D721Med (cell line): ENCODE results near the gene NBAS.
"Not testable (repeated sequence)": the region's sequence is repeated elsewhere in the genome, so short reads cannot be mapped to it uniquely, and the experiment has no call there.

Source experiments
- DNase-seq: peaks from one replicate; pipeline ENCODE4 v3.0.0; 2011; ENCODE audit warnings: low spot score; ENCODE audit not compliant: insufficient read length
- FAIRE-seq: peaks from 2 replicates; lab custom pipeline; 2011; peaks lifted over from hg19 to GRCh38; lab: Jason Lieb, UNC
- CTCF ChIP-seq: IDR thresholded peaks from 2 replicates; pipeline ENCODE4 v1.5.1; 2012; ENCODE audit warnings: mild to moderate bottlenecking, control low read depth; ENCODE audit not compliant: insufficient read depth; ENCODE audit errors: missing control alignments

The NBAS gene

GRCh38 chr2:15259356-15259756, 301.8 kb downstream of the NBAS start:
- no peak for FAIRE-seq
- no peak for DNase-seq
- no peak for TF ChIP-seq CTCF

- not testable (repeated sequence) for FAIRE-seq, DNase-seq
Measured at GRCh38 chr2:15258385-15258784, 302.7 kb downstream of the NBAS start.

GRCh38 chr2:15253835-15254286, 307.3 kb downstream of the NBAS start:
- FAIRE-seq (no peak), DNase-seq (no peak)
- no peak for TF ChIP-seq CTCF

DNA sequence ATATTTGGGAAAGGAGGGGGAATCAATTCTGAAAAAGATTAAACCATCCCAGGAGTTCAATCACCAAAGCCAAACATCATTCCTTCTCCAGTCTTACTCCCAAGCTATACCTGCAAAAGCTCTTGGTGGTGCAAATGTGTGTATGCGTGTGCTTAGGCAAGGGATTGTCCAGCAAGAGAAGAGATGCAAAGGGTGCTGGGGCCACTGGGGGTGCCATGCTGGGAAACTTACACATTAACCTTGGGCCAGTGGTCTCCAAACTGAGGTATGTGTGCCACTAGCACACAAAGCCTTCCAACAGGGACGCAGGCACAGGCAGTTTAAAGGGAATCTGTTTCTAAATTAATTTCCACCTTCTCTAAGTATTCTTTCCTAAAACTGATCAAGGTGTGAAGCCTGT, 307.9 kb downstream of the NBAS start:
- FAIRE-seq (no peak), DNase-seq (no peak)
- TF ChIP-seq CTCF: no peak

DNA sequence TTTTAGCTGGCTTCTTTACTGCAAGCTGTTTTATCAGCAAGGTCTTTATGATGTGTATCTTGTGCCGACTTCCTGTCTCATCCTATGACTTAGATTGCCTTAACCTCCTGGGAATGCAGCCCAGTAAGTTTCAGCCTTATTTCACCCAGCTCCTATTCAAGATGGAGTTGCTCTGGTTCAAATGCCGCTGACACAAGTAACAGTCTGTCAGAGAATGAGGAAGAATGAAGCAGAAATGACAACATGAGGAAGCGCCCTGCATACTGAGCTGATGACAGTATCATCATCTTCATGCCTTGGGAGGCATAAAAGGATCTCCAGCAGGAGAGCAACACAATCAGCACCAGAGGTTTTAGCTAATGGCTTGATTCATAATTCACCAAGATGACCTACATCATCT, 309.4 kb downstream of the NBAS start:
- FAIRE-seq: no peak
- DNase-seq: no peak
- no peak for TF ChIP-seq CTCF

DNA sequence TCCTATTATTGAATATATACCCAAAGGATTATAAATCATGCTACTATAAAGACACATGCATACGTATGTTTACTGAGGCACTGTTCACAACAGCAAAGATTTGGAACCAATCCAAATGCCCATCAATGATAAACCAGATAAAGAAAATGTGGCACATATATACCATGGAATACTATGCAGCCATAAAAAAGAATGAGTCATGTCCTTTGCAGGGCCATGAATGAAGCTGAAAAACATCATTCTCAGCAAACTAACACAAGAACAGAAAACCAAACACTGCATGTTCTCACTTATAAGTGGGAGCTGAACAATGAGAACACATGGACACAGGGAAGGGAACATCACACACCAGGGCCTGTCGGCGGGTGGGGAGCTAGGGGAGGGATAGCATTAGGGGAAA, 310.2 kb downstream of the NBAS start:
- DNase-seq, FAIRE-seq: not testable (repeated sequence)

- no peak for TF ChIP-seq CTCF
- FAIRE-seq: no peak
- no peak for DNase-seq
Measured at GRCh38 chr2:15246870-15247269, 314.3 kb downstream of the NBAS start.

DNA sequence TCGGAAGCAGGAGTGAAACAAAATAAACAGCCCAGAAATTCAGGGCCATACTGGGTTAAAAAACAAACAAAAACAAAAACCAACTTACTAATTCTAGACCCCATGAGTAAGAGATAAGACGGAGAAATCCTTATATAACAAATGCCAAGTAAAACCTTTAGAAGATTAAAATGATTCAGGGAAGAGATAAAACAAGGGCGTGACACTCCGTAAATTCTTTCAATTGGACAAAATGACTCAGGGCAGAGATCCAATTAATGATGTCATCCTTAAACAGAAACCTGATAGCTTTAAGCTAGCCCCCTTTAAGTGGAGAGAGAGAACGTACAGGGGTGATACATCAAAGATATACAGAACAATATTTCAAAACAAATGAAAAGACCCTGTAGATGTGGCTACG, 317.4 kb downstream of the NBAS start:
- no peak for TF ChIP-seq CTCF
- FAIRE-seq (no peak), DNase-seq (no peak)
